WTC11 (cell line): ENCODE data around the gene SEPTIN1. TPM values are rescaled to one million over a fixed set of nuclear protein-coding genes. Genes with fewer than 3 reads are reported as not detected.

Experiments used
- ATAC-seq: fragments of 200-7000 bp; cut with Tn5 transposase; 2 replicates; pipeline ENCODE4 v1.10.0; 2021; ENCODE audit warnings: mild to moderate bottlenecking, moderate library complexity
- CTCF ChIA-PET: fragments of 300-600 bp; sonication (Branson Sonifier 250); formaldehyde crosslinking; loops from one replicate; lab custom pipeline; 2021; ENCODE audit warnings: antibody characterized with exemption; lab: Charles Lee
- POLR2A ChIA-PET: fragments of 350-600 bp; sonication (Branson Sonifier 250); formaldehyde crosslinking; loops from one replicate; lab custom pipeline; 2021; ENCODE audit warnings: antibody characterized with exemption; lab: Charles Lee
- DNase-seq: peaks from one replicate; pipeline ENCODE4 v3.0.0; 2021; ENCODE audit warnings: low spot score
- H3K27ac Mint-ChIP-seq: 2 replicates; pipeline ENCODE4 v1.8.0; 2021; ENCODE audit warnings: mixed read lengths
- H3K27me3 Mint-ChIP-seq: 2 replicates; pipeline ENCODE4 v1.8.0; 2021; ENCODE audit warnings: low read depth, mild to moderate bottlenecking, moderate library complexity, mixed read lengths
- H3K36me3 Mint-ChIP-seq: 2 replicates; pipeline ENCODE4 v1.8.0; 2021; ENCODE audit warnings: mixed read lengths
- H3K4me1 Mint-ChIP-seq: 2 replicates; pipeline ENCODE4 v1.8.0; 2022; ENCODE audit warnings: mixed read lengths
- H3K4me3 Mint-ChIP-seq: 2 replicates; pipeline ENCODE4 v1.8.0; 2021; ENCODE audit warnings: mild to moderate bottlenecking, moderate library complexity, mixed read lengths
- H3K9me3 Mint-ChIP-seq: 2 replicates; pipeline ENCODE4 v1.8.0; 2021; ENCODE audit warnings: mixed read lengths
- ELF4 ChIP-seq: sonication (generic); formaldehyde crosslinking; IDR thresholded peaks from 2 replicates; pipeline ENCODE4 v1.8.1; 2022; ENCODE audit warnings: low read depth, mild to moderate bottlenecking, moderate library complexity, missing genetic modification reagents
- ETV6 ChIP-seq: sonication (generic); formaldehyde crosslinking; IDR thresholded peaks from 2 replicates; pipeline ENCODE4 v1.8.1; 2022; ENCODE audit warnings: mild to moderate bottlenecking, missing genetic modification reagents
- FOXK1 ChIP-seq: sonication (generic); formaldehyde crosslinking; IDR thresholded peaks from 2 replicates; pipeline ENCODE4 v1.8.0; 2022; ENCODE audit warnings: mild to moderate bottlenecking, moderate library complexity, missing genetic modification reagents
- GRHL2 ChIP-seq: fragments of 250-450 bp; sonication (Bioruptor Pico); IDR thresholded peaks from 2 replicates; pipeline ENCODE4 v1.8.0; 2022; ENCODE audit warnings: mild to moderate bottlenecking, moderate library complexity; ENCODE audit not compliant: insufficient replicate concordance, severe bottlenecking
- HMGA2 ChIP-seq: fragments of 250-450 bp; sonication (Bioruptor Pico); IDR thresholded peaks from 2 replicates; pipeline ENCODE4 v1.4.0; 2021; ENCODE audit warnings: mild to moderate bottlenecking, moderate library complexity
- NR1H2 ChIP-seq: sonication (generic); formaldehyde crosslinking; IDR thresholded peaks from 2 replicates; pipeline ENCODE4 v1.9.0; 2021; ENCODE audit warnings: mild to moderate bottlenecking, moderate library complexity, missing genetic modification reagents
- NR2C2 ChIP-seq: sonication (generic); formaldehyde crosslinking; IDR thresholded peaks from 2 replicates; pipeline ENCODE4 v1.8.0; 2022; ENCODE audit warnings: mild to moderate bottlenecking, missing genetic modification reagents
- OVOL2 ChIP-seq: fragments of 250-450 bp; sonication (Bioruptor Pico); IDR thresholded peaks from 2 replicates; pipeline ENCODE4 v1.9.0; 2021; ENCODE audit warnings: mild to moderate bottlenecking, borderline replicate concordance
- SP1 ChIP-seq: sonication (generic); formaldehyde crosslinking; conservative IDR thresholded peaks from 2 replicates; pipeline ENCODE4 v1.8.1; 2022; ENCODE audit warnings: missing genetic modification reagents
- ZBTB21 ChIP-seq: sonication (generic); formaldehyde crosslinking; IDR thresholded peaks from 2 replicates; pipeline ENCODE4 v1.8.1; 2023; ENCODE audit warnings: mild to moderate bottlenecking, missing genetic modification reagents, borderline replicate concordance
- ZNF396 ChIP-seq: fragments of 250-450 bp; sonication (Bioruptor Pico); IDR thresholded peaks from 2 replicates; pipeline ENCODE4 v1.8.0; 2021; ENCODE audit warnings: mild to moderate bottlenecking, moderate library complexity, borderline replicate concordance
- ZNF423 ChIP-seq: fragments of 250-450 bp; sonication (Bioruptor Pico); IDR thresholded peaks from 2 replicates; pipeline ENCODE4 v2.1.2; 2022; ENCODE audit warnings: mild to moderate bottlenecking, moderate library complexity
- ZNF671 ChIP-seq: fragments of 250-450 bp; sonication (Bioruptor Pico); IDR thresholded peaks from 2 replicates; pipeline ENCODE4 v1.8.0; 2021; ENCODE audit warnings: mild to moderate bottlenecking
- total RNA-seq: library from RNA; stranded (reverse); gene quantifications from 3 replicates; pipeline ENCODE4 v1.2.3, GENCODE V29; 2021
- TF ChIP-seq, protein P1 (sequence below): sonication (generic); formaldehyde crosslinking; IDR thresholded peaks from 2 replicates; pipeline ENCODE4 v1.8.0; 2023; ENCODE audit warnings: mild to moderate bottlenecking, missing genetic modification reagents
- TF ChIP-seq, protein P2 (sequence below): sonication (generic); formaldehyde crosslinking; IDR thresholded peaks from 2 replicates; pipeline ENCODE4 v1.8.1; 2023; ENCODE audit warnings: mild to moderate bottlenecking, missing genetic modification reagents, moderate library complexity
- TF ChIP-seq, protein P3 (sequence below): sonication (generic); formaldehyde crosslinking; IDR thresholded peaks from 2 replicates; pipeline ENCODE4 v1.8.1; 2023; ENCODE audit warnings: mild to moderate bottlenecking, missing genetic modification reagents
- TF ChIP-seq, protein P4 (sequence below): fragments of 250-450 bp; sonication (Bioruptor Pico); conservative IDR thresholded peaks from 2 replicates; pipeline ENCODE4 v1.9.0; 2021; ENCODE audit warnings: mild to moderate bottlenecking
- TF ChIP-seq, protein P5 (sequence below): sonication (generic); formaldehyde crosslinking; IDR thresholded peaks from 2 replicates; pipeline ENCODE4 v1.8.1; 2022; ENCODE audit warnings: low read depth, missing genetic modification reagents, borderline replicate concordance
- TF ChIP-seq, protein P6 (sequence below): fragments of 250-450 bp; sonication (Bioruptor Pico); IDR thresholded peaks from 2 replicates; pipeline ENCODE4 v2.1.2; 2022; ENCODE audit warnings: mild to moderate bottlenecking, moderate library complexity

The SEPTIN1 gene
- total RNA-seq, 1 experiment from 2014 or later, result 2.3 TPM

DNA sequence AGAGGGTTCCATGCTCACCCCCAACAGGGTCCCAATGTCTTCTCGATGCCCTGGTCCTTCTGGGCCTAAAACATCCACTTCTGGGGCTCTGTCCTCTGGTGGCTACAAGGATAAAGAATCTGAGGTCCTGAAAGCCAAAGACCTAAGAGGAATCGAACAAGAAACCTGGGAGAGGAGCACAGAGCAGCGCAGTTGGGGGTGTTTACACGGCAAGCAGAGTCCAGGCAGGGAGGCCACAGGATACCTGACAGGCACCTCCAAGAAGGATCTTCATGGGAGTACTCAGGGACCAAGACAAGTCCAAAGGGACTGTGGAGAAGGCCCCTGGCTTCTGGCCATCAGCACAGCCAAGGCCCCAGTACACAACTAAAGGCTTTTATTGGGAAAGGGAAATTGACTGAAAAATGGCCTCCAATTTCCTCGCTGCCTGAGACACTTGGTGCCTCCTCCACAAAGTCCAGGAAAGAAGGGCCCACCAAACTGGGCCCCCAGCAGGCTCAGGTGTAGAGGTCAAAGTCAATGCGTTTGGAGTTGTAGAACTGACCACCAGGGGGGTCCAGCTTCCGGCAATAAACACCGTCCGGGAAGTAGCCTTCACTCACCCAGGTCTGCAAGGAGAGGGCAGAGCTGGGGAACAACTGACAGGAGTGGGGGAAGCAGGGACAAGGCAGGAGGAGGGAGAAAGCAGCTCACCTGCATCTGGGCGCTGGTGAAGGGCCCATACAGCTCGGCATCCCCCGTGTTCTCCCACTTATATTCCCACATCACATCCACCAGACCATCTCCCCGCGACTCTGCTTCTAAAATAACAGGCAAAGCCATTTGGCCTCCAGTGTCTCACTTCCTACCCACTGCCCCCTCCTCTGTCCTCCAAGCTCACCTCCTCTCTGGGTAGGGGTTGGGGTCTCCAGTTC, 29.6 kb downstream of the SEPTIN1 start:
- Mint-ChIP-seq H3K4me3 (peak overlapping the region; percentile 48), H3K4me1 (peaks cover 21% of the 10 kb centered on the region), H3K9me3 (no peaks in the 10 kb centered on the region), H3K27ac (no peak overlapping the region), H3K27me3 (no peaks in the 10 kb centered on the region; the same call in 1 of the 2 replicates), H3K36me3 (peaks cover 35% of the 10 kb centered on the region)
- ATAC-seq (no peak), DNase-seq (no peak)
- TF ChIP-seq GRHL2 (CRISPR knock-in tag) (no peak), ETV6 (no peak), SP1 (CRISPR knock-in tag) (no peak)
- ChIA-PET POLR2A (no interaction called here), CTCF (interaction anchor here (0.7 to 5.0 kb wide), 4 partner anchors 18 to 263 kb away, joined by 3 to 28 read pairs (median 8); partner anchors contain the start of gene TBC1D10B)

DNA sequence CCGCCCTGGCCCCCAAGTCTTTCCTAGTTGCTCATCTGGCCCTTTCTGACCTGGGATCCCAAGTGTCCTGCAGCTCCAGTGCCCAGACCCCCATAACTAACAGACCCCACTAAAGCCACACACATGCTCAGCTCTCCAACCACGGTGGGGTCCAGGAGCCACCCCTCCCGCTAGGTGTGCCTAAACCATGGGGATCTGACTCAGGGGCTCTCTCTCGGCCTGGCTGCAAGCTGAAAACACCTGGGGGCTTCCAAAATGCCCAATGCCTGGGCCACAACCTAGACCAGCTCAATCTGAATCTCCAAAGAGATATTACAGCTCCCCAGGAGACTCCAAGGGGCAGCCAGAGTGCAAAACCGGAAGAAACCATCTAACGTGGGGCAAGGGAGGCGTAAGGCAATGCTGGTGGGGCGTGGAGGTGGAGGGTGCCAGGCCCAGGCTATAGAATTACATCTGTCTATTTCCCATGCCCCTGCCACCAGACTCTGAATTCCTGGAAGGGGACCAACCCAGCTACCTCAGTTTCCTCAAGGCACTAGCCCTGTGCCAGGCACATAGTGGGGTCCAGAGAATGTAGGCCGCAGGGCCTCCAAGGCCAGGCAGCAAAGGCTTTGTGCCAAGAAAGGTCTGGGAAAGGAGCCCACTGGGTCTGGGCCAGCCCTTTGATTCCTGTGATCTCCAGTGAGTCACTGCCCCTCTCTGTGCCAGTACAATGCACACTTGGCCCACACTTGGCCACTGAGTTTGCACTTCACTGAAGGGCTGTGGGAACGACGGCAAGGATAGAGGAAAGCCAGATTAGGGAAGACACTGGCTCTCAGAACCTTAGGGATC, 30.6 kb downstream of the SEPTIN1 start:
- CTCF ChIA-PET, result interaction anchor here (0.9 kb wide), 1 partner anchor 264 kb away, joined by 3 read pairs; no protein-coding TSS in a partner anchor
- TF ChIP-seq FOXK1 (CRISPR knock-in tag), result no peak
- TF ChIP-seq ZBTB21 (CRISPR knock-in tag), result no peak
- TF ChIP-seq, protein P1, sequence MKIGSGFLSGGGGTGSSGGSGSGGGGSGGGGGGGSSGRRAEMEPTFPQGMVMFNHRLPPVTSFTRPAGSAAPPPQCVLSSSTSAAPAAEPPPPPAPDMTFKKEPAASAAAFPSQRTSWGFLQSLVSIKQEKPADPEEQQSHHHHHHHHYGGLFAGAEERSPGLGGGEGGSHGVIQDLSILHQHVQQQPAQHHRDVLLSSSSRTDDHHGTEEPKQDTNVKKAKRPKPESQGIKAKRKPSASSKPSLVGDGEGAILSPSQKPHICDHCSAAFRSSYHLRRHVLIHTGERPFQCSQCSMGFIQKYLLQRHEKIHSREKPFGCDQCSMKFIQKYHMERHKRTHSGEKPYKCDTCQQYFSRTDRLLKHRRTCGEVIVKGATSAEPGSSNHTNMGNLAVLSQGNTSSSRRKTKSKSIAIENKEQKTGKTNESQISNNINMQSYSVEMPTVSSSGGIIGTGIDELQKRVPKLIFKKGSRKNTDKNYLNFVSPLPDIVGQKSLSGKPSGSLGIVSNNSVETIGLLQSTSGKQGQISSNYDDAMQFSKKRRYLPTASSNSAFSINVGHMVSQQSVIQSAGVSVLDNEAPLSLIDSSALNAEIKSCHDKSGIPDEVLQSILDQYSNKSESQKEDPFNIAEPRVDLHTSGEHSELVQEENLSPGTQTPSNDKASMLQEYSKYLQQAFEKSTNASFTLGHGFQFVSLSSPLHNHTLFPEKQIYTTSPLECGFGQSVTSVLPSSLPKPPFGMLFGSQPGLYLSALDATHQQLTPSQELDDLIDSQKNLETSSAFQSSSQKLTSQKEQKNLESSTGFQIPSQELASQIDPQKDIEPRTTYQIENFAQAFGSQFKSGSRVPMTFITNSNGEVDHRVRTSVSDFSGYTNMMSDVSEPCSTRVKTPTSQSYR, result no peak
- TF ChIP-seq HMGA2 (CRISPR knock-in tag), result no peak
- TF ChIP-seq, protein P2, sequence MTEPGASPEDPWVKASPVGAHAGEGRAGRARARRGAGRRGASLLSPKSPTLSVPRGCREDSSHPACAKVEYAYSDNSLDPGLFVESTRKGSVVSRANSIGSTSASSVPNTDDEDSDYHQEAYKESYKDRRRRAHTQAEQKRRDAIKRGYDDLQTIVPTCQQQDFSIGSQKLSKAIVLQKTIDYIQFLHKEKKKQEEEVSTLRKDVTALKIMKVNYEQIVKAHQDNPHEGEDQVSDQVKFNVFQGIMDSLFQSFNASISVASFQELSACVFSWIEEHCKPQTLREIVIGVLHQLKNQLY, result no peak
- Mint-ChIP-seq H3K27me3 (no peaks in the 10 kb centered on the region), H3K4me1 (peaks cover 15% of the 10 kb centered on the region), H3K9me3 (no peaks in the 10 kb centered on the region), H3K36me3 (peaks cover 28% of the 10 kb centered on the region), H3K4me3 (no peak overlapping the region), H3K27ac (no peak overlapping the region)
- DNase-seq (no peak), ATAC-seq (no peak)
- POLR2A ChIA-PET, result no interaction called here

DNA sequence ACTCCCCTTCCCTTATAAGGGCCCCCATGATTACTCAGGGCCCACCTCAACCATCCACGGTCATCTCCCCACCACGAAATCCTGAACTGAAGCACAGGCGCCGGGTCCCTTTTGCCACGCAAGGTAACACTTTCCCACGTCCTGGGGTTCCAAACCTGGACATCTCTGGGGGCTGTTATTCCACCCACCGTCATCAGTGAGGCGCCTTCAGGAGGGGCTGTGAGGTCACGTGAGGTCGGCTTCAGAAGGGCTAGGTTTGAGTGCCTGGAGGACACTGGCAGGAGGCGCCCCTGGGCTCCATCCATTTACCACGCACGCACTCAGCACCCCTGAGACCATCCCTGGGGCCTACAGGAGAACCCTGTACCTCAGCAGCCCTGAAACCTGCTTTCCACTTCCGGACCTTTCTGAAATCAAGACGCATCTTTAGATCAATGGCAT, 31.3 kb downstream of the SEPTIN1 start:
- Mint-ChIP-seq H3K27me3 (no peaks in the 10 kb centered on the region), H3K27ac (no peak overlapping the region), H3K4me1 (peaks cover 9% of the 10 kb centered on the region), H3K36me3 (peaks cover 28% of the 10 kb centered on the region), H3K4me3 (no peak overlapping the region), H3K9me3 (no peaks in the 10 kb centered on the region)
- ATAC-seq (no peak), DNase-seq (no peak)
- POLR2A ChIA-PET, result no interaction called here
- CTCF ChIA-PET, result interaction anchor here (0.6 kb wide), 1 partner anchor 334 kb away, joined by 3 read pairs; no protein-coding TSS in a partner anchor
- TF ChIP-seq ZNF671 (CRISPR knock-in tag) (no peak), ZNF423 (no peak), NR2C2 (CRISPR knock-in tag) (no peak), OVOL2 (CRISPR knock-in tag) (no peak), NR1H2 (CRISPR knock-in tag) (no peak), ZNF396 (CRISPR knock-in tag) (no peak), ELF4 (CRISPR knock-in tag) (no peak)
- TF ChIP-seq, protein P3, sequence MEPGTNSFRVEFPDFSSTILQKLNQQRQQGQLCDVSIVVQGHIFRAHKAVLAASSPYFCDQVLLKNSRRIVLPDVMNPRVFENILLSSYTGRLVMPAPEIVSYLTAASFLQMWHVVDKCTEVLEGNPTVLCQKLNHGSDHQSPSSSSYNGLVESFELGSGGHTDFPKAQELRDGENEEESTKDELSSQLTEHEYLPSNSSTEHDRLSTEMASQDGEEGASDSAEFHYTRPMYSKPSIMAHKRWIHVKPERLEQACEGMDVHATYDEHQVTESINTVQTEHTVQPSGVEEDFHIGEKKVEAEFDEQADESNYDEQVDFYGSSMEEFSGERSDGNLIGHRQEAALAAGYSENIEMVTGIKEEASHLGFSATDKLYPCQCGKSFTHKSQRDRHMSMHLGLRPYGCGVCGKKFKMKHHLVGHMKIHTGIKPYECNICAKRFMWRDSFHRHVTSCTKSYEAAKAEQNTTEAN, result no peak
- TF ChIP-seq, protein P4, sequence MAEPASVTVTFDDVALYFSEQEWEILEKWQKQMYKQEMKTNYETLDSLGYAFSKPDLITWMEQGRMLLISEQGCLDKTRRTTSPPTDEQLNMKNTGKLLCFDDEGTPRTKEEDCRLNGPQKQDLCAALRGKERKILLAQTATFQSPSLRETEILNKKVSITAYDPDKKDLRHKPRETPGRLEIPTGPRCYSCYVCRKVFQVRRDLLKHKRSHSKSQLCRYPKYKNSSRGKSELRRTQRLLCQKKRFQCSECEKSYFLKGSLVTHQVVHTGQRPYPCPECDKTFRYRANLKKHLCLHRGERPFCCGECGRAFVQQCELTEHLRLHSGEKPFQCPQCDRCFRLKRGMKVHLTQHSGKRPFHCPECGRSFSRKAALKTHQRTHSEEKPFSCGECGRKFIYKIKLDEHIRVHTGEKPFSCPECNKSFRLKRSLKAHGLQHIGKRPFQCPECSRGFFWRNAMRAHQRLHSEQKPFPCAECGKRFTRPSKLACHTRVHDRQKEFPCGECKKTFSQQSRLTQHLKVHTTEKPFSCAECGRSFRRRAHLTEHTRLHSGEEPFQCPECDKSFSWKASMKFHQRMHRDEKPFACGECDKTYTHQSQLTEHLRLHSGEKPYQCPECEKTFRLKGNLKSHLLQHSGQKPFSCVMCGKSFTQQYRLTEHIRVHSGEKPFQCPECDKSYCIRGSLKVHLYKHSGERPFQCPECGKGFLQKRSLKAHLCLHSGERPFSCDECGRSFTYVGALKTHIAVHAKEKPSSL (CRISPR knock-in tag), result no peak
- TF ChIP-seq, protein P5, sequence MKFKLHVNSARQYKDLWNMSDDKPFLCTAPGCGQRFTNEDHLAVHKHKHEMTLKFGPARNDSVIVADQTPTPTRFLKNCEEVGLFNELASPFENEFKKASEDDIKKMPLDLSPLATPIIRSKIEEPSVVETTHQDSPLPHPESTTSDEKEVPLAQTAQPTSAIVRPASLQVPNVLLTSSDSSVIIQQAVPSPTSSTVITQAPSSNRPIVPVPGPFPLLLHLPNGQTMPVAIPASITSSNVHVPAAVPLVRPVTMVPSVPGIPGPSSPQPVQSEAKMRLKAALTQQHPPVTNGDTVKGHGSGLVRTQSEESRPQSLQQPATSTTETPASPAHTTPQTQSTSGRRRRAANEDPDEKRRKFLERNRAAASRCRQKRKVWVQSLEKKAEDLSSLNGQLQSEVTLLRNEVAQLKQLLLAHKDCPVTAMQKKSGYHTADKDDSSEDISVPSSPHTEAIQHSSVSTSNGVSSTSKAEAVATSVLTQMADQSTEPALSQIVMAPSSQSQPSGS (CRISPR knock-in tag), result no peak
- TF ChIP-seq, protein P6, sequence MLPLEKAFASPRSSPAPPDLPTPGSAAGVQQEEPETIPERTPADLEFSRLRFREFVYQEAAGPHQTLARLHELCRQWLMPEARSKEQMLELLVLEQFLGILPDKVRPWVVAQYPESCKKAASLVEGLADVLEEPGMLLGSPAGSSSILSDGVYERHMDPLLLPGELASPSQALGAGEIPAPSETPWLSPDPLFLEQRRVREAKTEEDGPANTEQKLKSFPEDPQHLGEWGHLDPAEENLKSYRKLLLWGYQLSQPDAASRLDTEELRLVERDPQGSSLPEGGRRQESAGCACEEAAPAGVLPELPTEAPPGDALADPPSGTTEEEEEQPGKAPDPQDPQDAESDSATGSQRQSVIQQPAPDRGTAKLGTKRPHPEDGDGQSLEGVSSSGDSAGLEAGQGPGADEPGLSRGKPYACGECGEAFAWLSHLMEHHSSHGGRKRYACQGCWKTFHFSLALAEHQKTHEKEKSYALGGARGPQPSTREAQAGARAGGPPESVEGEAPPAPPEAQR (CRISPR knock-in tag), result no peak
